HepG2 (cell line): ENCODE measurements around the gene SCFD1. TPM values are rescaled to one million over a fixed set of nuclear protein-coding genes. Genes with fewer than 3 reads are reported as not detected.
A peak's percentile ranks its signal among the peaks of the same experiment; 100 is the strongest.

Experiments
- DRAP1 ChIP-seq: IDR thresholded peaks from 2 replicates; pipeline ENCODE4 v1.6.1; 2016; ENCODE audit warnings: missing genetic modification reagents, missing compliant biosample characterization
- ETV6 ChIP-seq: sonication (generic); formaldehyde crosslinking; conservative IDR thresholded peaks from 2 replicates; pipeline ENCODE4 v1.4.0; 2020; ENCODE audit warnings: missing genetic modification reagents
- FOXK2 ChIP-seq: fragments of 450-650 bp; IDR thresholded peaks from 2 replicates; pipeline ENCODE4 v1.6.1; 2016
- GATA4 ChIP-seq: sonication (generic); IDR thresholded peaks from 2 replicates; pipeline ENCODE4 v1.6.1; 2016; ENCODE audit warnings: antibody characterized with exemption, low read depth, borderline replicate concordance
- GMEB1 ChIP-seq: sonication (generic); formaldehyde crosslinking; IDR thresholded peaks from 2 replicates; pipeline ENCODE4 v1.5.1; 2020; ENCODE audit warnings: missing genetic modification reagents, mild to moderate bottlenecking, borderline replicate concordance
- KAT2B ChIP-seq: fragments of 150-350 bp; IDR thresholded peaks from 2 replicates; pipeline ENCODE4 v1.6.1; 2014; ENCODE audit warnings: low read depth, low read length, borderline replicate concordance
- KDM5B ChIP-seq: sonication (generic); formaldehyde crosslinking; IDR thresholded peaks from 2 replicates; pipeline ENCODE4 v1.4.0; 2020; ENCODE audit warnings: missing genetic modification reagents, mild to moderate bottlenecking, borderline replicate concordance
- KLF11 ChIP-seq: IDR thresholded peaks from 2 replicates; pipeline ENCODE4 v1.6.1; 2016; ENCODE audit warnings: missing compliant biosample characterization
- KLF12 ChIP-seq: sonication (generic); formaldehyde crosslinking; IDR thresholded peaks from 2 replicates; pipeline ENCODE4 v1.4.0; 2020; ENCODE audit warnings: missing genetic modification reagents, borderline replicate concordance
- KLF6 ChIP-seq: IDR thresholded peaks from 2 replicates; pipeline ENCODE4 v1.8.0; 2016; ENCODE audit warnings: missing biosample characterization, missing genetic modification reagents
- NFE2L2 ChIP-seq: fragments of 150-350 bp; IDR thresholded peaks from 2 replicates; pipeline ENCODE4 v1.6.1; 2014; ENCODE audit warnings: low read length
- NFIB ChIP-seq: sonication (generic); formaldehyde crosslinking; IDR thresholded peaks from 2 replicates; pipeline ENCODE4 v1.9.0; 2021; ENCODE audit warnings: missing genetic modification reagents, mild to moderate bottlenecking, borderline replicate concordance
- NPAS2 ChIP-seq: sonication (generic); formaldehyde crosslinking; IDR thresholded peaks from 2 replicates; pipeline ENCODE4 v1.8.0; 2022; ENCODE audit warnings: mild to moderate bottlenecking, missing genetic modification reagents, borderline replicate concordance
- NRL ChIP-seq: sonication (generic); formaldehyde crosslinking; IDR thresholded peaks from 2 replicates; pipeline ENCODE4 v1.5.0; 2020; ENCODE audit warnings: missing genetic modification reagents, mild to moderate bottlenecking, moderate library complexity, borderline replicate concordance
- SP140L ChIP-seq: sonication (generic); formaldehyde crosslinking; IDR thresholded peaks from 2 replicates; pipeline ENCODE4 v1.4.0; 2020; ENCODE audit warnings: missing genetic modification reagents, borderline replicate concordance
- ZBTB8A ChIP-seq: sonication (generic); formaldehyde crosslinking; IDR thresholded peaks from 2 replicates; pipeline ENCODE4 v1.4.0; 2020; ENCODE audit warnings: mild to moderate bottlenecking, low read depth, missing genetic modification reagents, borderline replicate concordance
- ZNF264 ChIP-seq: sonication (generic); formaldehyde crosslinking; IDR thresholded peaks from 2 replicates; pipeline ENCODE4 v1.4.0; 2020; ENCODE audit warnings: missing genetic modification reagents
- ZNF331 ChIP-seq: sonication (generic); formaldehyde crosslinking; IDR thresholded peaks from 2 replicates; pipeline ENCODE4 v1.4.0; 2020; ENCODE audit warnings: missing genetic modification reagents
- ZNF431 ChIP-seq: sonication (generic); formaldehyde crosslinking; IDR thresholded peaks from 2 replicates; pipeline ENCODE4 v1.9.0; 2022; ENCODE audit warnings: missing genetic modification reagents, low read depth, mild to moderate bottlenecking, borderline replicate concordance
- ZNF572 ChIP-seq: sonication (generic); formaldehyde crosslinking; IDR thresholded peaks from 2 replicates; pipeline ENCODE4 v1.5.1; 2020; ENCODE audit warnings: mild to moderate bottlenecking, missing genetic modification reagents
- ZNF597 ChIP-seq: sonication (generic); formaldehyde crosslinking; IDR thresholded peaks from 2 replicates; pipeline ENCODE4 v1.5.0; 2020; ENCODE audit warnings: missing genetic modification reagents
- ZNF776 ChIP-seq: sonication (generic); formaldehyde crosslinking; IDR thresholded peaks from 2 replicates; pipeline ENCODE4 v1.4.0; 2020; ENCODE audit warnings: mild to moderate bottlenecking, missing genetic modification reagents
- ZNF800 ChIP-seq: sonication (generic); formaldehyde crosslinking; IDR thresholded peaks from 2 replicates; pipeline ENCODE4 v1.4.0; 2020; ENCODE audit warnings: missing genetic modification reagents
- polyA plus RNA-seq, 8 experiments: library from polyadenylated mRNA; depleted of rRNA in 3 of 8; stranded (reverse) in 7 of 8; unstranded in 1 of 8; fragments of >200 nt; fragmentation: Illumina TruSeq in 4 of 8; extraction: Trizol in 4 of 8; gene quantifications; 2 replicates each; pipeline versions ENCODE4 v1.2.1 to v1.2.3, GENCODE V29; 2011 to 2016; ENCODE audit warnings: low read depth in 4 of 8, missing spikeins in 1 of 8, mixed read lengths in 1 of 8; ENCODE audit not compliant: insufficient read depth in 1 of 8
- total RNA-seq, 5 experiments: library from RNA; depleted of rRNA; stranded (reverse); fragments of >200 nt; fragmentation: Illumina TruSeq; extraction: Trizol; gene quantifications; 2 replicates each; pipeline ENCODE4 v1.2.3, GENCODE V29; 2016; ENCODE audit warnings: low read depth in 1 of 5

SCFD1 gene
- total and polyA plus RNA-seq, 2 of the 13 experiments (the other 11 are each of a cell fraction or from before 2014, with no cell fraction given): 235 to 256 TPM

GRCh38 chr14:30656190-30656632 is 34.1 kb downstream of the SCFD1 start (continued):
- TF ChIP-seq ZNF597 (CRISPR knock-in tag) (no peak), GMEB1 (CRISPR knock-in tag) (no peak; the same call in 1 of the 2 replicates), ETV6 (CRISPR knock-in tag) (no peak), ZBTB8A (no peak), KLF12 (CRISPR knock-in tag) (no peak), KLF6 (CRISPR knock-in tag) (no peak), DRAP1 (CRISPR knock-in tag) (peak; percentile 17; the same call in 1 of the 2 replicates), NFE2L2 (peak; percentile 35; the same call in 1 of the 2 replicates), KDM5B (CRISPR knock-in tag) (no peak), NPAS2 (CRISPR knock-in tag) (no peak), FOXK2 (0 out of 2 replicates have a peak, but pooled peaks have one; percentile 3), ZNF264 (CRISPR knock-in tag) (no peak), ZNF431 (CRISPR knock-in tag) (no peak), ZNF331 (CRISPR knock-in tag) (peak; percentile 77; the same call in 1 of the 2 replicates), KLF11 (CRISPR knock-in tag) (no peak), ZNF572 (no peak), NRL (no peak), NFIB (CRISPR knock-in tag) (no peak), SP140L (CRISPR knock-in tag) (no peak), ZNF776 (CRISPR knock-in tag) (0 out of 2 replicates have a peak, but pooled peaks have one; percentile 32), KAT2B (0 out of 2 replicates have a peak, but pooled peaks have one; percentile 30), ZNF800 (no peak), GATA4 (no peak)
